NB4 (cell line): Measurements from ENCODE around the gene TBC1D9.

Source experiments
- POLR2A ChIP-seq: IDR thresholded peaks from 2 replicates; pipeline ENCODE4 v1.6.1; 2011; ENCODE audit warnings: mild to moderate bottlenecking; ENCODE audit not compliant: insufficient read length; ENCODE audit errors: extremely low read depth
- TF ChIP-seq, protein P1 (sequence below): IDR thresholded peaks from one replicate; pipeline ENCODE4 v1.5.1; 2012; ENCODE audit warnings: low read depth, low read length

GRCh38 chr4:140750470-140750869, 5.7 kb downstream of the TBC1D9 start:
- TF ChIP-seq, protein P1, sequence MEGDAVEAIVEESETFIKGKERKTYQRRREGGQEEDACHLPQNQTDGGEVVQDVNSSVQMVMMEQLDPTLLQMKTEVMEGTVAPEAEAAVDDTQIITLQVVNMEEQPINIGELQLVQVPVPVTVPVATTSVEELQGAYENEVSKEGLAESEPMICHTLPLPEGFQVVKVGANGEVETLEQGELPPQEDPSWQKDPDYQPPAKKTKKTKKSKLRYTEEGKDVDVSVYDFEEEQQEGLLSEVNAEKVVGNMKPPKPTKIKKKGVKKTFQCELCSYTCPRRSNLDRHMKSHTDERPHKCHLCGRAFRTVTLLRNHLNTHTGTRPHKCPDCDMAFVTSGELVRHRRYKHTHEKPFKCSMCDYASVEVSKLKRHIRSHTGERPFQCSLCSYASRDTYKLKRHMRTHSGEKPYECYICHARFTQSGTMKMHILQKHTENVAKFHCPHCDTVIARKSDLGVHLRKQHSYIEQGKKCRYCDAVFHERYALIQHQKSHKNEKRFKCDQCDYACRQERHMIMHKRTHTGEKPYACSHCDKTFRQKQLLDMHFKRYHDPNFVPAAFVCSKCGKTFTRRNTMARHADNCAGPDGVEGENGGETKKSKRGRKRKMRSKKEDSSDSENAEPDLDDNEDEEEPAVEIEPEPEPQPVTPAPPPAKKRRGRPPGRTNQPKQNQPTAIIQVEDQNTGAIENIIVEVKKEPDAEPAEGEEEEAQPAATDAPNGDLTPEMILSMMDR: no peak
- no peak for TF ChIP-seq POLR2A
